ENCODE data around the gene SMIM27.

The SMIM27 gene

GRCh38 chr9:32524892-32525708 lies 27.0 kb upstream of the SMIM27 start:
- H3K27ac ChIP-seq (ENCODE audit: low read length, poor library complexity, severe bottlenecking): peak overlapping the region; percentile 88
- H3K27me3 ChIP-seq (ENCODE audit: control insufficient read depth in 1 of 2, insufficient read depth in 1 of 2, low read length in 2 of 2): no peaks in the 10 kb centered on the region
- H3K9me3 ChIP-seq (ENCODE audit: control insufficient read depth, low read length): no peaks in the 10 kb centered on the region
- H3K4me1 ChIP-seq (ENCODE audit: control insufficient read depth, insufficient read depth, low read depth, low read length): peaks cover 7% of the 10 kb centered on the region
- peak overlapping the region; percentile 27 for H4K8ac ChIP-seq (ENCODE audit: low read length)
- H3K36me3 ChIP-seq (ENCODE audit: control insufficient read depth in 1 of 2, insufficient read depth in 2 of 2, low read depth in 1 of 2, low read length in 2 of 2): no peaks in the 10 kb centered on the region
- H3K79me1 ChIP-seq (replicated peaks; ENCODE audit: low read length, poor library complexity, severe bottlenecking): peaks cover 16% of the 10 kb centered on the region
- peak overlapping the region; percentile 22 for H4K91ac ChIP-seq (ENCODE audit: low read length)
- H2BK12ac ChIP-seq (ENCODE audit: low read length in 2 of 2): no peak overlapping the region
- peak overlapping the region; percentile 82 for H3K4me2 ChIP-seq (ENCODE audit: low read length, poor library complexity, severe bottlenecking)
- peak overlapping the region; percentile 20 for H2AFZ ChIP-seq (ENCODE audit: low read depth, low read length)
- H3K14ac ChIP-seq (ENCODE audit: low read length in 2 of 2): no peak overlapping the region
- WGBS: 30% methylated on average over 21 of the region's 22 CpGs
- peak overlapping the region; percentile 99 for H3K9ac ChIP-seq (ENCODE audit: low read length)
- no peak overlapping the region for H2BK15ac ChIP-seq (ENCODE audit: low read depth, poor library complexity, severe bottlenecking)
- no peak overlapping the region for H2AK5ac ChIP-seq (ENCODE audit: low read length, severe bottlenecking)
- no peak overlapping the region for H2BK120ac ChIP-seq (ENCODE audit: low read depth, low read length)
- H3K4me3 ChIP-seq (ENCODE audit: insufficient read depth in 1 of 2, low read depth in 1 of 2, low read length in 2 of 2): peak overlapping the region; percentile 26 to 99
- DNase-seq: peak; percentile 46
- peak overlapping the region in 1 of 2 experiments; percentile 9 for H3K18ac ChIP-seq (ENCODE audit: low read depth in 1 of 2, low read length in 2 of 2)
- peak overlapping the region in 1 of 2 experiments; percentile 7 for H3K4ac ChIP-seq (ENCODE audit: low read depth in 1 of 2, low read length in 2 of 2)
- no peak overlapping the region for H3K23ac ChIP-seq (ENCODE audit: low read length in 2 of 2)
- H2BK5ac ChIP-seq (ENCODE audit: low read depth, low read length, poor library complexity, severe bottlenecking): no peak overlapping the region

GRCh38 chr9:32525709-32526030 lies 26.5 kb upstream of the SMIM27 start:
- Histone ChIP-seq H3K14ac (ENCODE audit: low read length in 2 of 2) (peak overlapping the region in 1 of 2 experiments; percentile 41), H3K4ac (ENCODE audit: low read depth in 1 of 2, low read length in 2 of 2) (peak overlapping the region in 1 of 2 experiments; percentile 61), H3K4me1 (ENCODE audit: control insufficient read depth, insufficient read depth, low read depth, low read length) (peaks cover 7% of the 10 kb centered on the region), H2AK5ac (ENCODE audit: low read length, severe bottlenecking) (no peak overlapping the region), H3K9me3 (ENCODE audit: control insufficient read depth, low read length) (no peaks in the 10 kb centered on the region), H4K91ac (ENCODE audit: low read length) (no peak overlapping the region), H3K27ac (ENCODE audit: low read length, poor library complexity, severe bottlenecking) (peak overlapping the region; percentile 88), H2BK12ac (ENCODE audit: low read length in 2 of 2) (peak overlapping the region in 1 of 2 experiments; percentile 42), H3K9ac (ENCODE audit: low read length) (peak overlapping the region; percentile 99), H3K36me3 (ENCODE audit: control insufficient read depth in 1 of 2, insufficient read depth in 2 of 2, low read depth in 1 of 2, low read length in 2 of 2) (no peaks in the 10 kb centered on the region), H2AFZ (ENCODE audit: low read depth, low read length) (peak overlapping the region; percentile 61), H2BK5ac (ENCODE audit: low read depth, low read length, poor library complexity, severe bottlenecking) (no peak overlapping the region), H3K4me2 (ENCODE audit: low read length, poor library complexity, severe bottlenecking) (peak overlapping the region; percentile 95), H3K4me3 (ENCODE audit: insufficient read depth in 1 of 2, low read depth in 1 of 2, low read length in 2 of 2) (peak overlapping the region; percentile 63 to 99), H2BK120ac (ENCODE audit: low read depth, low read length) (no peak overlapping the region), H4K8ac (ENCODE audit: low read length) (peak overlapping the region; percentile 38), H3K23ac (ENCODE audit: low read length in 2 of 2) (no peak overlapping the region), H3K27me3 (ENCODE audit: control insufficient read depth in 1 of 2, insufficient read depth in 1 of 2, low read length in 2 of 2) (no peaks in the 10 kb centered on the region), H2BK15ac (ENCODE audit: low read depth, poor library complexity, severe bottlenecking) (peak overlapping the region; percentile 15), H3K79me1 (replicated peaks; ENCODE audit: low read length, poor library complexity, severe bottlenecking) (peaks cover 16% of the 10 kb centered on the region), H3K18ac (ENCODE audit: low read depth in 1 of 2, low read length in 2 of 2) (peak overlapping the region; percentile 66 to 78)
- DNase-seq: no peak
- WGBS: 0% methylated on average over 3 of the region's 4 CpGs

GRCh38 chr9:32526041-32526706 lies 26.0 kb upstream of the SMIM27 start, which contains the start of gene RIGI:
Gene RIGI (minus strand): TSS chr9:32526196. CDS start chr9:32526166, 30 bp downstream.
- Histone ChIP-seq H2AK5ac (ENCODE audit: low read length, severe bottlenecking) (no peak within 1 kb of the TSS), H4K8ac (ENCODE audit: low read length) (peak within 1 kb of the TSS; percentile 38), H3K4me1 (ENCODE audit: control insufficient read depth, insufficient read depth, low read depth, low read length) (peaks cover 7% of the 10 kb centered on the region), H2BK12ac (ENCODE audit: low read length in 2 of 2) (peak within 1 kb of the TSS in 1 of 2 experiments; percentile 42), H4K91ac (ENCODE audit: low read length) (no peak within 1 kb of the TSS), H3K4me3 (ENCODE audit: insufficient read depth in 1 of 2, low read depth in 1 of 2, low read length in 2 of 2) (peak within 1 kb of the TSS; percentile 63 to 99), H3K18ac (ENCODE audit: low read depth in 1 of 2, low read length in 2 of 2) (peak within 1 kb of the TSS; percentile 66 to 78), H3K79me1 (replicated peaks; ENCODE audit: low read length, poor library complexity, severe bottlenecking) (peaks cover 16% of the 10 kb centered on the region), H2AFZ (ENCODE audit: low read depth, low read length) (peak within 1 kb of the TSS; percentile 61), H3K23ac (ENCODE audit: low read length in 2 of 2) (no peak within 1 kb of the TSS), H3K36me3 (ENCODE audit: control insufficient read depth in 1 of 2, insufficient read depth in 2 of 2, low read depth in 1 of 2, low read length in 2 of 2) (no peaks in the 10 kb centered on the region), H3K9me3 (ENCODE audit: control insufficient read depth, low read length) (no peaks in the 10 kb centered on the region), H3K27ac (ENCODE audit: low read length, poor library complexity, severe bottlenecking) (peak within 1 kb of the TSS; percentile 88), H2BK5ac (ENCODE audit: low read depth, low read length, poor library complexity, severe bottlenecking) (no peak within 1 kb of the TSS), H3K4ac (ENCODE audit: low read depth in 1 of 2, low read length in 2 of 2) (peak within 1 kb of the TSS in 1 of 2 experiments; percentile 61), H2BK120ac (ENCODE audit: low read depth, low read length) (no peak within 1 kb of the TSS), H3K14ac (ENCODE audit: low read length in 2 of 2) (peak within 1 kb of the TSS in 1 of 2 experiments; percentile 41), H3K9ac (ENCODE audit: low read length) (peak within 1 kb of the TSS; percentile 99), H3K27me3 (ENCODE audit: control insufficient read depth in 1 of 2, insufficient read depth in 1 of 2, low read length in 2 of 2) (no peaks in the 10 kb centered on the region), H3K4me2 (ENCODE audit: low read length, poor library complexity, severe bottlenecking) (peak within 1 kb of the TSS; percentile 95), H2BK15ac (ENCODE audit: low read depth, poor library complexity, severe bottlenecking) (peak within 1 kb of the TSS; percentile 15)
- WGBS: under 1% methylated on average over 34 of the region's 37 CpGs
- DNase-seq: peak; percentile 97

- Histone ChIP-seq H3K4ac (ENCODE audit: low read depth in 1 of 2, low read length in 2 of 2) (no peak overlapping the region), H3K27me3 (ENCODE audit: control insufficient read depth in 1 of 2, insufficient read depth in 1 of 2, low read length in 2 of 2) (no peaks in the 10 kb centered on the region), H3K36me3 (ENCODE audit: control insufficient read depth in 1 of 2, insufficient read depth in 2 of 2, low read depth in 1 of 2, low read length in 2 of 2) (no peaks in the 10 kb centered on the region), H2BK12ac (ENCODE audit: low read length in 2 of 2) (no peak overlapping the region), H3K9me3 (ENCODE audit: control insufficient read depth, low read length) (no peaks in the 10 kb centered on the region), H2AFZ (ENCODE audit: low read depth, low read length) (peak overlapping the region; percentile 27), H3K23ac (ENCODE audit: low read length in 2 of 2) (no peak overlapping the region), H4K8ac (ENCODE audit: low read length) (no peak overlapping the region), H4K91ac (ENCODE audit: low read length) (no peak overlapping the region), H2BK120ac (ENCODE audit: low read depth, low read length) (no peak overlapping the region), H3K79me1 (replicated peaks; ENCODE audit: low read length, poor library complexity, severe bottlenecking) (peaks cover 16% of the 10 kb centered on the region), H3K27ac (ENCODE audit: low read length, poor library complexity, severe bottlenecking) (peak overlapping the region; percentile 88), H3K9ac (ENCODE audit: low read length) (peak overlapping the region; percentile 99), H2AK5ac (ENCODE audit: low read length, severe bottlenecking) (no peak overlapping the region), H3K18ac (ENCODE audit: low read depth in 1 of 2, low read length in 2 of 2) (no peak overlapping the region), H3K4me3 (ENCODE audit: insufficient read depth in 1 of 2, low read depth in 1 of 2, low read length in 2 of 2) (peak overlapping the region in 1 of 2 experiments; percentile 99), H3K14ac (ENCODE audit: low read length in 2 of 2) (no peak overlapping the region), H2BK5ac (ENCODE audit: low read depth, low read length, poor library complexity, severe bottlenecking) (no peak overlapping the region), H2BK15ac (ENCODE audit: low read depth, poor library complexity, severe bottlenecking) (no peak overlapping the region), H3K4me2 (ENCODE audit: low read length, poor library complexity, severe bottlenecking) (peak overlapping the region; percentile 95), H3K4me1 (ENCODE audit: control insufficient read depth, insufficient read depth, low read depth, low read length) (peaks cover 7% of the 10 kb centered on the region)
- DNase-seq: no peak
- WGBS: 33% methylated on average over 1 of the region's 2 CpGs
Measured at GRCh38 chr9:32526707-32527048, 25.4 kb upstream of the SMIM27 start.
